HG02938 (cell line): ENCODE measurements around the gene NUP98.

ENCODE experiments used
- ATAC-seq: cut with Tn5 transposase; IDR thresholded peaks from one replicate; pipeline ENCODE4 v1.9.1; 2021; ENCODE audit warnings: mild to moderate bottlenecking, moderate library complexity; ENCODE audit not compliant: unreplicated experiment

NUP98 gene

GRCh38 chr11:3797329-3798090, at the start of gene NUP98:
Gene NUP98, minus strand, starts transcription at chr11:3797554. Its CDS starts 15,437 bp downstream, at chr11:3782117.
- ATAC-seq, result peak; percentile 91

GRCh38 chr11:3845670-3846069, 48.3 kb upstream of the NUP98 start:
- no peak for ATAC-seq

- ATAC-seq, result no peak
Measured at GRCh38 chr11:3845246-3845645, 47.9 kb upstream of the NUP98 start.

GRCh38 chr11:3843326-3843725, 46.0 kb upstream of the NUP98 start:
- no peak for ATAC-seq

GRCh38 chr11:3841426-3842350, 44.3 kb upstream of the NUP98 start:
- ATAC-seq, result peak; percentile 58

- peak; percentile 42 for ATAC-seq
Measured at GRCh38 chr11:3840870-3841425, 43.6 kb upstream of the NUP98 start, which contains the start of gene RHOG. Gene RHOG, minus strand, starts transcription at chr11:3840959. Its CDS starts 12,821 bp downstream, at chr11:3828138.

- peak; percentile 1 for ATAC-seq
Measured at GRCh38 chr11:3840004-3840869, 42.9 kb upstream of the NUP98 start.

GRCh38 chr11:3838504-3838903, 41.1 kb upstream of the NUP98 start:
- ATAC-seq, result no peak

GRCh38 chr11:3837793-3838192, 40.4 kb upstream of the NUP98 start:
- ATAC-seq, result no peak

- no peak for ATAC-seq
Measured at GRCh38 chr11:3836903-3837302, 39.5 kb upstream of the NUP98 start.

- no peak for ATAC-seq
Measured at GRCh38 chr11:3835751-3836150, 38.4 kb upstream of the NUP98 start.

- no peak for ATAC-seq
Measured at GRCh38 chr11:3834664-3835461, 37.5 kb upstream of the NUP98 start.

- ATAC-seq, result no peak
Measured at GRCh38 chr11:3834349-3834663, 37.0 kb upstream of the NUP98 start.

GRCh38 chr11:3833449-3833848, 36.1 kb upstream of the NUP98 start:
- no peak for ATAC-seq

- no peak for ATAC-seq
Measured at GRCh38 chr11:3832816-3833215, 35.5 kb upstream of the NUP98 start.

- no peak for ATAC-seq
Measured at GRCh38 chr11:3831378-3832239, 34.3 kb upstream of the NUP98 start.

- ATAC-seq, result no peak
Measured at GRCh38 chr11:3830730-3831129, 33.4 kb upstream of the NUP98 start.

GRCh38 chr11:3830088-3830487, 32.7 kb upstream of the NUP98 start:
- no peak for ATAC-seq
